Keratinocyte (primary cell): ENCODE measurements around the gene MNDA.

ENCODE experiments used
- CTCF ChIP-seq, 3 experiments: IDR thresholded peaks in 1 of 3; conservative IDR thresholded peaks in 1 of 3; optimal IDR thresholded peaks in 1 of 3; 2 replicates in 2 of 3; 3 replicates in 1 of 3; pipeline versions ENCODE3 to v1.5.1; 2011; ENCODE audit warnings: low read length in 3 of 3, mild to moderate bottlenecking in 3 of 3, moderate library complexity in 2 of 3, control low read depth in 1 of 3, inconsistent platforms in 1 of 3; ENCODE audit not compliant: insufficient read depth in 2 of 3; ENCODE audit errors: extremely low read depth in 1 of 3
- EZH2 ChIP-seq: IDR thresholded peaks from one replicate; pipeline ENCODE4 v1.6.1; 2012; ENCODE audit warnings: inconsistent platforms, mild to moderate bottlenecking, low read length, moderate library complexity

- TF ChIP-seq EZH2 (no peak), CTCF (optimal IDR thresholded peaks at IDR 0.05 in 1 of 3, IDR thresholded peaks at IDR 0.05 in 1 of 3, conservative IDR thresholded peaks at IDR 0.05 in 1 of 3; ENCODE audit: extremely low read depth in 1 of 3, insufficient read depth in 2 of 3, low read length in 3 of 3) (no peak)
These were observed 8.4 kb downstream of the MNDA start for GRCh38 chr1:158839566-158839965.
